DOHH2 (cell line): Measurements from ENCODE around the gene SIK3.

Source experiments
- H3F3A ChIP-seq: fragments of 200-600 bp; sonication (generic), shearing (Covaris generic); 2 replicates; pipeline ENCODE4 v1.6.0; 2016; ENCODE audit warnings: antibody characterized with exemption, mild to moderate bottlenecking; ENCODE audit not compliant: control insufficient read depth, insufficient read depth
- H3K27ac ChIP-seq: fragments of 200-600 bp; sonication (generic); 2 replicates; pipeline ENCODE4 v1.5.1; 2014; ENCODE audit warnings: low read depth, mild to moderate bottlenecking, low read length, moderate library complexity
- H3K27me3 ChIP-seq: fragments of 200-600 bp; sonication (generic); 2 replicates; pipeline ENCODE4 v1.6.1; 2014; ENCODE audit warnings: mild to moderate bottlenecking, low read length, mixed read lengths; ENCODE audit not compliant: control insufficient read depth
- H3K36me3 ChIP-seq: fragments of 200-600 bp; sonication (generic); 2 replicates; pipeline ENCODE4 v1.6.1; 2014; ENCODE audit warnings: mild to moderate bottlenecking, low read length, moderate library complexity, mixed read lengths; ENCODE audit not compliant: control insufficient read depth
- H3K4me1 ChIP-seq: fragments of 200-600 bp; sonication (generic); 2 replicates; pipeline ENCODE4 v1.6.1; 2014; ENCODE audit warnings: mild to moderate bottlenecking, low read length, mixed read lengths; ENCODE audit not compliant: control insufficient read depth
- H3K4me2 ChIP-seq: fragments of 200-600 bp; sonication (generic); 2 replicates; pipeline ENCODE4 v1.6.0; 2014; ENCODE audit warnings: mild to moderate bottlenecking, low read length, moderate library complexity
- H3K4me3 ChIP-seq: fragments of 200-600 bp; sonication (generic); 2 replicates; pipeline ENCODE4 v1.5.1; 2014; ENCODE audit warnings: mild to moderate bottlenecking, low read length, mixed read lengths
- H3K79me2 ChIP-seq: fragments of 200-600 bp; sonication (generic); 2 replicates; pipeline ENCODE4 v1.6.1; 2014; ENCODE audit warnings: mild to moderate bottlenecking, low read length, mixed read lengths; ENCODE audit not compliant: control insufficient read depth
- H3K9me2 ChIP-seq: fragments of 200-600 bp; sonication (generic); replicated peaks from 2 replicates; pipeline ENCODE4 v1.6.1; 2014; ENCODE audit warnings: mild to moderate bottlenecking, low read length, mixed read lengths; ENCODE audit not compliant: control insufficient read depth
- H3K9me3 ChIP-seq: fragments of 200-600 bp; sonication (generic); 2 replicates; pipeline ENCODE4 v1.6.1; 2014; ENCODE audit warnings: antibody characterized with exemption, low read length, mixed read lengths; ENCODE audit not compliant: control insufficient read depth, insufficient read depth
- H4K20me1 ChIP-seq: fragments of 200-600 bp; sonication (generic); 2 replicates; pipeline ENCODE4 v1.6.0; 2014; ENCODE audit warnings: low read depth, mild to moderate bottlenecking, antibody characterized with exemption, low read length, moderate library complexity; ENCODE audit not compliant: control insufficient read depth, insufficient read depth
- EZH2phosphoT487 ChIP-seq: fragments of 200-600 bp; sonication (generic); IDR thresholded peaks from 2 replicates; pipeline ENCODE4 v1.6.1; 2017; ENCODE audit warnings: borderline replicate concordance, mild to moderate bottlenecking, antibody characterized with exemption, low read length, moderate library complexity, mixed read lengths
- TF ChIP-seq, protein P1 (sequence below): fragments of 200-600 bp; sonication (generic); IDR thresholded peaks from one replicate; pipeline ENCODE4 v1.5.1; 2014; ENCODE audit warnings: antibody characterized with exemption, mild to moderate bottlenecking, low read depth, low read length; ENCODE audit not compliant: poor library complexity, severe bottlenecking

The SIK3 gene

DNA sequence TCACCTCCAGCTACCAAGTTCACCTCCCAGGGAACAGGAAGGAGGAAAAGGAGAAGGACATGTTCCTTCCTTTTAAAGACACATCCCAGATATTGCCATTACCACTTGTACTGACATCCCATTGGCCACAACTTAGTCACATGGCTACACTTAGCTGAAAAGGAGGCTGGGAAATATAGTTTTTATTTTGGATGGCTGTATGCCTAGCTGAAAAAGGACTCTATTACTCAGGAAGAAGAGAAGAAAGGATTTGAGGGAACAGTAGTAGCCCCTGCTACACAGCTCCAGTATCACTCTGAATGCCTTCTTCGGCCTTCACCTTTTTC, 304.5 kb downstream of the SIK3 start:
- H3K4me2 ChIP-seq = no peak overlapping the region
- peaks cover 2% of the 10 kb centered on the region for H3K4me1 ChIP-seq
- no peak overlapping the region for H3K4me3 ChIP-seq
- H3K9me2 ChIP-seq = no peaks in the 10 kb centered on the region
- H3F3A ChIP-seq = no peaks in the 10 kb centered on the region
- H3K9me3 ChIP-seq = no peaks in the 10 kb centered on the region
- H3K27me3 ChIP-seq = peaks cover 2% of the 10 kb centered on the region; the same call in 1 of the 2 replicates
- H3K36me3 ChIP-seq = no peaks in the 10 kb centered on the region
- H4K20me1 ChIP-seq = no peaks in the 10 kb centered on the region
- no peak for TF ChIP-seq EZH2phosphoT487
- TF ChIP-seq, protein P1, sequence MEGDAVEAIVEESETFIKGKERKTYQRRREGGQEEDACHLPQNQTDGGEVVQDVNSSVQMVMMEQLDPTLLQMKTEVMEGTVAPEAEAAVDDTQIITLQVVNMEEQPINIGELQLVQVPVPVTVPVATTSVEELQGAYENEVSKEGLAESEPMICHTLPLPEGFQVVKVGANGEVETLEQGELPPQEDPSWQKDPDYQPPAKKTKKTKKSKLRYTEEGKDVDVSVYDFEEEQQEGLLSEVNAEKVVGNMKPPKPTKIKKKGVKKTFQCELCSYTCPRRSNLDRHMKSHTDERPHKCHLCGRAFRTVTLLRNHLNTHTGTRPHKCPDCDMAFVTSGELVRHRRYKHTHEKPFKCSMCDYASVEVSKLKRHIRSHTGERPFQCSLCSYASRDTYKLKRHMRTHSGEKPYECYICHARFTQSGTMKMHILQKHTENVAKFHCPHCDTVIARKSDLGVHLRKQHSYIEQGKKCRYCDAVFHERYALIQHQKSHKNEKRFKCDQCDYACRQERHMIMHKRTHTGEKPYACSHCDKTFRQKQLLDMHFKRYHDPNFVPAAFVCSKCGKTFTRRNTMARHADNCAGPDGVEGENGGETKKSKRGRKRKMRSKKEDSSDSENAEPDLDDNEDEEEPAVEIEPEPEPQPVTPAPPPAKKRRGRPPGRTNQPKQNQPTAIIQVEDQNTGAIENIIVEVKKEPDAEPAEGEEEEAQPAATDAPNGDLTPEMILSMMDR = no peak
- no peaks in the 10 kb centered on the region for H3K79me2 ChIP-seq
- H3K27ac ChIP-seq = no peak overlapping the region
